ENCODE measurements around the gene BMPR1B. TPM values are rescaled to one million over a fixed set of nuclear protein-coding genes. Genes with fewer than 3 reads are reported as not detected.

Gene BMPR1B
- total RNA-seq, 1 donor from 2014 or later, result 0.93 TPM

DNA sequence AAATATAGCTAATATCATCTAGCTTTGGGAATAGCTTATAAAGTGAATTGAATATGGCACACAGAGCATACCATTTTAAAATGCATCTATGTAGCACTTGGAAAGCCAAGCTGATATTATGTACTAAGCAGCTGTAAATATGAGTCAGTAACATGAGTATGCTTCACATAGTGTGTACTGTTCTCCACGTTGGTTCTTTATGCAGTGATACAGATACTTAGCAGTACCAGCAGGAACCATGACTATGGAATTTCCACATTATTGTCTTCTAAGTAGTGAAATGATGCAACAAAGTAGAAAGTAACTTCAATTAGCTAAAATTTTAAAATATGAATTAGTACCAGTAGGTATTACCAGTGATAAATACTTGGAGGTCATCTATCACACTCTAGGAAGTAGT is 320.1 kb downstream of the BMPR1B start:
- ATAC-seq, result no peak
- DNase-seq (ENCODE audit: low spot score), result no peak

DNA sequence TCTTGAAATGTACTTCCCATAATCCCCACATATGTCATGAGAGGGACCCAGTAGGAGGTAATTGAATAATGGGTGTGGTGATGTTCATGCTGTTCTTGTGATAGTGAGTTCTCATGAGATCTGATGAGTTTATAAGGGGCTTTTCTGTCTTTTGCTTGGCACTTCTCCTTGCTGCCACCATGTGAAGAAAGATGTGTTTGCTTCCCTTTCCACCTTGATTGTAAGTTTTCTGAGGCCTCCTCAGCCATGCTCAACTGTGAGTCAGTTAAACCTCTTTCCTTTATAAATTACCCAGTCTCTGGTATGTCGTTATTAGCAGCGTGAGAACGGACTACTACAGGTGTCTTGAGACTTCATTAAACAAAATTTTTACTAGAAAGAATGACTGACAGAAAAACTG is 323.2 kb downstream of the BMPR1B start:
- ATAC-seq (no peak), DNase-seq (ENCODE audit: low spot score) (no peak)

DNA sequence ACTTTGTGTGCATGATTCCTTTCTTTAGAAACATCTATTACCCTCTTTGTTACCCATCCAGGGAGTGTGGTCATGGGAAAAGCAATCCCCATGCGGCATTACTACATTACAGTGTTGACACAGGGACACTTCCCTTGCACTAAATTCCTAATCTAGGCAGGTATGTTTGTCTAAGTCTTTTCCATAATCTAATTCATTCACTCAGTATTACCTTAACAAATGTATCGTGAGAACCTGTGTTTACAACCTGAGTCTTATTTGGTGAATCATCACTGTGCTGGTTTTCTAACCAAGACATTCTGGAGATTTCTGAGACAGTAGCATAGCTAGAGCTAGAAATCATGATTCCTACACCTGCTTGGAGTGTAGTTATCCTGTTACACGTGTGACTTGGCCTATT is 326.8 kb downstream of the BMPR1B start:
- ATAC-seq (no peak), DNase-seq (ENCODE audit: low spot score) (no peak)

DNA sequence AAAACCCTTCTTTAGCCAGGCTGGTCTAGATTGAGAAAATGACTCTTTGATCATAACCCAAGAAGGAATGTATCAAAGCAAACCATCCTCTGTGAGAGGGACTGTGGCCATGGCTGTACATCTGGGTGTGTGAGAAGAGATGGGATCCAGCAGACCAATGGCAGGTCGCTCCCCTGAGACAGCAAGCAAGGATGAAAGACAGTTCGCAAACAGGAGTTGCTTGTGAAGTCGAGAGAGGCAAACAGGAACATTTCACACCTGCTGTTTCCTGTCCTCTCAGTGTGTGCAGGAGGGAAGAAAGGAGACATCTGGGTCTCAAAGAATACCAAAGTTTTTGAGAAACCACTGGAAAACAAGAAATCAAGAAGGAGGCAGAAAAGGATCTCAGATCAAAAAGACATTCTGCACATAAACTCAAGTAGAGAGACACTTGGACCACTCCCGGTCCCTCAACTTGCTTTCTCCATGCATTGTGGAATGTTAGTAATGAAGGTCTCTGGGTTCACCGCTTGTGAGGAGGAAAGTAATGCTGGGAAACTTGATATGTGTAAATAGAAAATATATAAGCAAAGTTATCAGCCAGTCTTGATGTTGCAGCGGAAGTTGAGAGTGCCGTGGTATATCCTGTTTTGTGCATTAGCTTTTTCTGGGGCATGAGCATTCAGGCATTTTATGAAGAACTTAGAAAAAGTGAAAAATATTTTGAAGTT is 327.5 kb downstream of the BMPR1B start:
- ATAC-seq (no peak), DNase-seq (ENCODE audit: low spot score) (no peak)

DNA sequence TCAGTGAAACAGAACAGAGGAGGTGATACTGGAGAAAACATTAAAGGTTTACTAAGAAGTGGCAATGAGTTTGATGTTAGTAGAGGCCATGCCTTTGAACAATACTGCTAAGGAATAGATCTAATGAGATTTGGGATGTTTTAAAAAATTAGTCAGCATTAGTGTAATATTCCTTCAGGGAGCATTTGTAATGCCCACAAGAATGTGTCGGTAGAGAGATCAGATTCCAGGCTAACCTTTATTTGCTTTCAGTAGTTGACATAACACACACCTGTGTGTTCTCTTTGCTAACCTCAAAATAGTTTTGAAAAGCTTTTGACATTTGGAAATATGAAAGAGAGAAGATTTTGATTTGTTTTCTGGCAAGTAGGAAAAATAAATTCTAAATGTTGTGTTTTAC is 328.8 kb downstream of the BMPR1B start:
- no peak for ATAC-seq
- no peak for DNase-seq (ENCODE audit: low spot score)

DNA sequence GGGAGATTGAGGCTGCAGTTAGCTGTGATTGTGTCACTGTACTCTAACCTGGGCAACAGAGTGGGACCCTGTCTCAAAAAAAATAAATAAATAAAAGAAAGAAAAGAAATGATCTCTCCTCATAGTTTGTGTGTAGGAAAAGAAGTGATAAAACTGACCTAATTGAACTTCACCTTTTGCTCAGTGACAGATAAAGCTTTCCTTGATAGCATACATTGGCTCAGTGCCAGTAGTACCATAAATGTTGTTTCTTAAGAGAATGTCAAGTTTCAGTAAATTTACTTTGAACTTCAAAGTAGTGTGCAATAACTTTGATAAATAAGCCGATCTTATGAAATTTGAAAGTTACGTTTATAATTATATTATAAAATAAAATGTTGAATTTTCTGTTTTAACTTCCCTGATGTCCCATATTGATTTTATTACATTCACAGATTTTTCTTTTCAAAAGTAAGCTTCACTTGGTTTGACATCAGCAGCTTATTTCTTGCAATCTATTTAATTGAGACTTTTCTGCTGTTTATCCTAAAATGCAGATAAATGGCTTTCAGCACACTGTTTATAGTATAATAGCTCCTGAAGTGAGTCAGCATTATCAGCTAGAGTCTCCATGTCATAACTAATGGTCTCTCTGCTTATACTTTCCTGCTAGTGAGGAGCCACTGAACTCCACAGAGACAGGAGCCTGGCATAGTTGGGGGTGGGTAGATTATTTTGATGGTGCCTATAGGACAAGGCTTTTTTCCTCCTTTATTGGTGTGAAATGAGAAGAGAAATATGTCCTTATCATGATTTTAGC is 330.1 kb downstream of the BMPR1B start:
- DNase-seq (ENCODE audit: low spot score) (no peak), ATAC-seq (no peak)

DNA sequence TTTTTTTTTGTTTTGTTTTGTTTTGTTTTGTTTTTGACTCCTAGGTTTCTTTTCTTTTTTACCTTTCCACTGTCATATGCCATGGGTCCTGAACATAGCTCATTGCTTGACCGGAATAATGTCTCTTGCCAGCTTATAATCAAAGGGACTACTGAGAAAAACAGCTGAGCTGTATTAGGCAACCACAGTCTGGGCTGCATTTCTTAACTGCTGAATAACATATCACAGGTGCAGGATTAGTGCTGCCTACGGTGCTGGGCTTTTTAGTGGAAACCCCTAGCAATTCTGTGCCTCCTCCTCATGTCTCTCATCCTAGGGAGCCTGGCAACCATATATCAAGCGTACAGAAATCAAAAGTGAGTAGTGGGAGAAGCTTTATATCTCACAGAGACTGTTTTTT is 333.5 kb downstream of the BMPR1B start:
- DNase-seq (ENCODE audit: low spot score) (no peak), ATAC-seq (no peak)

DNA sequence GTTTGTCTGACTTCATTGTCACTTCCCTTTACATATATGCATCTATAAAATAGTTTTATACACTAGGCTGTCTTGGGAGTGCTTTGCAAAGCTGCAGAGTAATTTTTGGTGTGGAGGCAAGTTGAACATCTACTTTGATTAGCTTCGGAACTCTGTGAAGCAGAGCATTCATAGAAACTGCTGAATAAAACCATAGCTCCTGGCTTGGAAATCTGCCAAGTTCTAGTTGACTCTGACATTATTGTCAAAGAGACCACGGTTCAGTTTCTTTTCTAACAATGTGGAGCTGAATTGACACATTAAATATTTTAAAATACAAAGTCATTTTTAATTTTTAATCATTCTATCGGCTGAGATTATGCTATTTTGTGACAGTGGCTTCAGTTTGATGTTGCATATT is 335.0 kb downstream of the BMPR1B start:
- ATAC-seq, result no peak
- DNase-seq (ENCODE audit: low spot score), result no peak

DNA sequence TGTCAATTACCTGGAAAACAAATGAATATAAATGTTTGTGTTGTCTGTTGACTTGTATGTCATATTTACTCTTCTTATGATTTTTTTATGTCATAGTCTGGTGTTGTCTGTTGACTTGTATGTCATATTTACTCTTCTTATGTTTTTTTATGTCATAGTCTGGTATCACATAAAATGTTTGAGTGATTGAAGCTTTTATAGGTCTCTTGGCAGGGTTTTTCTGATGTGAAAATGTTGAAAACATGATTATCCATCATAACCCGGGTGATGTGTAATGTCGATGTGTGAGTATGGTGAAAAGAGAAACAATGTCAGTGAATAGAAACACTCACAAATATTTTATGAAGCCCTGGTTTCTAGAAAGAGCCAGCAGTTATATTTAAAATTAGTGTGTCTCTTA is 335.7 kb downstream of the BMPR1B start:
- no peak for DNase-seq (ENCODE audit: low spot score)
- ATAC-seq, result no peak

DNA sequence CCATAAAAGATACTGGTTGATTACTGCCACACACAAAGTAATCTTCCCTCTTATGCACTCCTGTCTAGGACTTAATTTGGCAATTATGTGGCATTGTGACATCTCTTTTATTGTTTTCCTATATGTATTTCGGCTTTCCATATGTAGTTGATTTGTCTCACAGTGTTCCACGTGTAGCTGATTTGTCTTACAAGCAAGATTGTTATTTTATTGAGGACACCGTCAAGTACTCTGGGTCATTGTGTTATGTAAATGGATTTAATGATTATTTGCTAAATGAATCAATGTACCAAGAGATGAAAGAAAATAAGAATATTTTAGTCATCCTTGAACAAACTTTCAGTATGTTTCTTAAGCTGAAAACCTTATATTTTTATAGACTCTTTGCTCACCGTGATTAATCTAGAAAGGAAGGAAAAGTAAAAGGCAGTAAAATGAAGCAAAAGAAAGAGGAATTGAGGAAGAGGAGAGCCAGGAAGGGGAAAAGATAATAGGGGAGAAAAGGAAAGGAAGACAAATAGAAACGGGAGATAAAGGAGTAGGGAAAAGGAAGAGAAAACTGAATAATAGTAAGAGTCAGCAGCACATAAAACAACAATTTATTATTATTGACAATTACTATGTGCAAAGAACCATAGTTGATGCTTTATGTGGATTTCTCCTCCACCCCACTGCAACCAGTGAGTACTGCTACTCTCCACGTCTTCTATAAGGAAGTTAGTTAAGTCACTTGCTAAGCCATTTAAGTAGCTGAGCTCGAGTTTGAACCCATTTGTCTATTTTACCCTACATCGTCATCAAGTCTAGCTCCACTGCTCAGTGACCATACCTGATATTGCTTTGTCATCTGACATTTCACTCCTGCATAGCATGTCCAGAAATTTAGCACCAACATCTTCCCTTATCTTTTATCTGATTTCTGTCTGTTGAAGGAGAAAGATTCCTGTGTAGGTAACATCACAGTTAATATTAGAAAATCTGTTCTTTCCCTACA is 336.5 kb downstream of the BMPR1B start:
- no peak for DNase-seq (ENCODE audit: low spot score)
- ATAC-seq, result no peak

DNA sequence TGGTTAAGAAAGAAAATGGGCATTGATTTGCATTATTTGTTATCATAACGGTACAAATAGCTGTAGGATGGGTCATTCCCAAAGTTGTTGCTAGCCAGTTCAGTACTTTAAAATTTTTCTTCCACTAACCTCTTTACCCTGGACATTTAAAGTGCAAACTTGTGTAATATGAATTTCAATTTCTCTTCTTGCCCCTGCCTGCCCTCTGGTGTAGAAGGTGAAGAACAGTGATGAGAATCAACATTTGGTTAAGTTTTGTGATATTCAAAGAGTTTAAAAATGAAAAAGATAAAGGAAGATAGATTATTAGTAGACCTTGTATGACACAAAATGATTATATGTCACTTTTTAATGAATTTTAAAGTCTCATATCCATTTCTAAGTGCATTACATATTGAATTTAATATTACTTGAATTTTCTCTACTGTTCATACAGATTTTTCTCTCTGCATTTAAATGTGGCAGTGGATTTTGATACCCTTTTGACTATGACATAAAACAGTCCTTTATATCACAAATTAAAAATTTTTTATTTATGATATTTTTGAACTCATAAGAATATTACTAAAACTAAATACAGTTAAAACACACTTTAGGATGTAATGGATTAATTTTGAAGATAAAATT is 337.7 kb downstream of the BMPR1B start:
- ATAC-seq (peak; percentile 47), DNase-seq (ENCODE audit: low spot score) (no peak)

DNA sequence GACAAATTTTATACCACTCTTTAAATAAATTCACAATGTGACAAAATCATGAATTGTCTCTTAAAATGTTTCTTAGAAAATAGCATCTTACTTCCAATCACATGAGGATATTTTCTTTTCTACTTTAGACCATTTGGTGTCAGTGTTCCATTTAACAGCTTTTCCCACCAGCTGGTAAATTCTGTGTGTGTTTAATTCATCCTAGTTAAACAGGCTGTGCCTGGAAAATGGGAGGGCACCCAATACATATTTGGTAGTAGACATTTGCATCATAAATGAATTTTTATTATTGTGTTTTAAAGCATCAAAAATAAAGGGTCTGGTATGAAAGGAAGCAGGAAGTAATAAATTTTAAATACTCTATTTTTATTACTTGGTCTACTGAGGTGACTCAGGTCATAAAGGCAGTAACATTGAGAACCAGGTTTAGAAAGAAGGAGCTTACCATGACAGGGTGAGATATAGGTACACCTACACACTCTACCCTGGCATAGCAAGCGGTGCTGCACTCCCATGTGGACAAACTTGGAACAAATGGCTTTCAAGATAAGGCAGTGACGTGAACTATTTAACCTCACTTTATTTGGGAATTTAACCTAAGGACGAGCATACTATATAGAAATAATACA is 344.5 kb downstream of the BMPR1B start:
- DNase-seq (ENCODE audit: low spot score) (no peak), ATAC-seq (no peak)

DNA sequence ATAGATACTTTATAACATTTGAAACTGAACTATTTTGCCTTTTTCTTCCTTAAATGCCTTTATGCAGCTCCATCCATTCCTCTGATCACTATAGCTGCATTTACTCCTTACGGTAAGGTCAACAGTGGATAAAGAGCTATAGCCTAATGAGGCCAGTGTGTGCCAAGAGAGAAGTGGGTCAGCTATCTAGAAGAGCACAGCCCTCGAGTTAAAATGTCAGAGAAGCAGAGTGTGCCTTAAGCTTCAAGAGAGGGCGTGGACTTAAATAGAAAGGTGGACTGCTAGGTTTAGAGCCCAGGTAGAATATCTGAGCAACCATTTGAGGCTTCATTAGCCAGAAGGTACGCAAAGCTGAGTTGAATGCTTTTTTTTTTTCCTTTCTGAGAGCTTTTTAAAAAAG is 347.4 kb downstream of the BMPR1B start:
- ATAC-seq (no peak), DNase-seq (ENCODE audit: low spot score) (no peak)

DNA sequence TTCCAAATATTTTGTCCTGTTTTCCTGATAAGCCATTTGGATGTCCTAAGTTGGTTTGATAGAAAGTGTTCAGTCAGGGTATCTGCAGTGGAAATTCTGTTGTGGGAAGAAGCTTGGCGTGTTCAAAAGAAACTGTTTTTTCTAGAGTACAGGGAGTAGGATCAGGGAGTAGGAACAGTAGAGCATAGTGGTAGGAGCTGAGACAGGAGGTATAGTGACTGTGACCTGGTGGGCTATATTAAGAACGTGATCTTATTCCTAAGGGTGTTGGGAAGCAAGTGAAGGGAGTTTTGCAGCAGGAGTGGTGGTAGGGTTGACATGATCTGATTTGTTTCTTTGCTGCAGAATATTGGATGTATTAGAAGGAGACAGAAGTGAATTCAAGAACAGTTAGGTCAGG is 348.2 kb downstream of the BMPR1B start:
- no peak for DNase-seq (ENCODE audit: low spot score)
- no peak for ATAC-seq

DNA sequence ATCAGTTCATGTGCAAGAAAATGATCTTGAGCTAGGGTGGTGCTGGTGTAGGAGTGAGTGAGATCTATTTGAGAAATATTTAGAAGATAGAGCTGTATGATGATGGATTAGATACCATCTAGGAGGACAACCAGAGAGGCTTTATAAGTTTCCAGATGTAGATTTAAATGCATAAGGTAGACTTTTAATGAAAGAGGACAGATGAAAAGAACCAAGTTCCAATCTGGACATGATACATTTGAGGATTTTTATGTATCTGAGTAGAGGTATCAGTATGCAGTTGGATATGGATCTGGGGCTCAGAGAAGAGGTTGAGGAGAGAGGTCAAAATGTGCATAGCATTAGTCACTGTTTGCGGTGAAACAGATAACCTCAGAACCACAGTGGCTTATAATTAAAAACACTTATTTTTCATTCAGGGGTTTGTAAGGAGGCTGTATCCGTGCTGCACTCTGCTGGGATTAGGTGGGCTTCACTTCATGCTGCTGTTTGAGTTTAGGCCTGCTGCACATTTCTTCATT is 348.7 kb downstream of the BMPR1B start:
- ATAC-seq (no peak), DNase-seq (ENCODE audit: low spot score) (no peak)

DNA sequence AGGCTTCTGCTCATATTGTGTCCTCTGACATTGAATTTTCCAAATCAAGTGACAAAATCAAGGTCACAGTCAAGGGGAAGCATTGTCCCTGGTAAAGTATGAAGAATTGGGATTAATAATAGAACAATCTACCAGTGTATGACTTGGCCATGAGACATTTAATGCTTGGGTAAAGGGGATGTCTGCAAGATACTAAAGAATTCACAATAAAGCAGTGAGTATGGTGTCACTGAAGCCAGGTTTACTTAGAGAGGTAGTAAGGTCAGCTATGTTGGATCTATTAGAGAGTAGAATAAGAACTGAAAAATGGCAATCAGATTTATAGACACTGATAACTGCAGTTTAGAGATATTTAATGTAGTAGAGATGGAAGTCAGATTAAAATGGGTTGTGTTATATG is 349.2 kb downstream of the BMPR1B start:
- DNase-seq (ENCODE audit: low spot score) (no peak), ATAC-seq (no peak)

DNA sequence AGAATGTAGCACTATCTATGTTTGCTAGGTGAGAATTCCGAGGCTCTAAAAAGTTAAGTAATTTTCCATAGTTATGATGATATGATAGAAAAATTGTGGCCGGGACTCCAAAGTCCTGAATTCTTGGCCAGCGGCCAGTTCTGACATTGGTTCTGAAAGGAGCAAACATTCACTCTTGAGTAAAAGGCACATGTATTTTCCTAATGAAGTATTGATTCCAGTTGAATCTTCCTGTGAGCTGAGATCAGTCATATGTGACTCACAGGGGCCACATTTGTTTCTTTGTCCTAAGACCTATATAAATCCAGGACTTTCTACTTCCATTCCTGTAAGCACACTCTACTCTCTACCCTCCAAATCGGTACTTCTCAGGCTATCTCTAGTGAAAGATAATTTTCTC is 349.9 kb downstream of the BMPR1B start:
- DNase-seq (ENCODE audit: low spot score), result no peak
- ATAC-seq, result no peak

DNA sequence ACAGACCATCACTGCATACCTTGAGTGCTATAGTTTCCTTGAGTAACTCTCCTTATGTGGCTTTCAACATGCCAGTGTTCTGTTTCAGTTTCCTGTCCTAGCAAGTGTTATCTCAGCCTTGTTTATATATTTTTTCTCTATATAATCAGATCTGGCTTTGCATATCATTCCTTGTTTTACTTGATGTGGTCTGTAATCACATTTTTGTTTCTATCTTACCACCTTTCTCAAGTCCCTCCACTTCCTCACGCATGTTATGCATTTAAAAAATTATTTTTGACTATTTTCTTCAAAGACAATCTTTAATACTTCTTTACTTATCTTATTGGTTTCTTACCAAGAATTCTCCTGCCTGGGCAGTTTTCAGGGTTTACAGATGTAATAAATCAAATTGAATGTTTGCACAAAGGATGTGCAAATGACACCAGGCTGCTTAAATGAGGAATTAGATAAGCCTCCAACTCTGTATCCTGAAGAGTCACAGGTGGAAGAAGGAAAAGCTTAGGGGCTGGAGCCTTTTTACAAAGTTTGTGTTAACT is 351.2 kb downstream of the BMPR1B start:
- no peak for ATAC-seq
- DNase-seq (ENCODE audit: low spot score), result no peak

DNA sequence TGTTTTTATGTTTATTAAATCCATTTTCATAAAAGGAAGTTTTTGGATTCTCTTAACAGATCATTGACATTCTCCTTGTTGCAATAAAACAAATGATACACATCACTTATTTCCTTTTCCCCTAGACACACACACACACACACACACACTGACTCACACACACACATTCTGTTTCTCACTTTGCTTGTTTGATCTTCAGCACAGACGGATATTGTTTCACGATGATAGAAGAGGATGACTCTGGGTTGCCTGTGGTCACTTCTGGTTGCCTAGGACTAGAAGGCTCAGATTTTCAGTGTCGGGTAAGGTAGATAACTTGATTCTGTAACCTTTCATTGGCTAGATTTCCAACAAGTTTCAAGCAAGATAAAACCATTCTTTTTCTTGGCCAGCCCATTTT is 356.8 kb downstream of the BMPR1B start:
- no peak for DNase-seq (ENCODE audit: low spot score)
- ATAC-seq, result no peak

DNA sequence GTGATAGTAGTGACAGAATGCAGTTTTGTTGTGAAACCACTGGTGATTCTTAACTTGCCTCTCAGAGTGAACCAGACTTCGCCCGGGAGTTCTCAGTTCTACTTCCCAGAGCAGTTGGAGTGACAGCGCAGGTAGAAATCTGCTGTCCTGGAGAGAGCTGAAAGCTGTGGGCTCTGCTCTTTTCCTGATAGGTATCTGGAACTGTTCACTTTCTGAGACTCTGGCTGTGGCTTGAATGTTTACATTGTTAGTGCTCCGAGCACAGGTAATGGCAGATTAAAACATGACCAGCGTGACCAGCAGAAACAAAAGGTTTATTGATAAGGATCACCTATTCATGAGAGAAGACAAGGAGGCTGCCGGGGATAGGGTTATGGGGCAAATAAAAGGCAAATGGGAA is 360.7 kb downstream of the BMPR1B start:
- no peak for DNase-seq (ENCODE audit: low spot score)
- no peak for ATAC-seq

Data from left lobe of liver (tissue), 2 donors.